ENCODE measurements around the gene TAGLN.

- TF ChIP-seq TAF1 (IDR thresholded peaks at IDR 0.05; ENCODE audit: borderline replicate concordance, low read depth, low read length) (no peak), RFX5 (IDR thresholded peaks at IDR 0.05; ENCODE audit: low read length) (no peak), REST (IDR thresholded peaks at IDR 0.05; ENCODE audit: low read depth, low read length) (no peak)
- TF ChIP-seq, protein P1, sequence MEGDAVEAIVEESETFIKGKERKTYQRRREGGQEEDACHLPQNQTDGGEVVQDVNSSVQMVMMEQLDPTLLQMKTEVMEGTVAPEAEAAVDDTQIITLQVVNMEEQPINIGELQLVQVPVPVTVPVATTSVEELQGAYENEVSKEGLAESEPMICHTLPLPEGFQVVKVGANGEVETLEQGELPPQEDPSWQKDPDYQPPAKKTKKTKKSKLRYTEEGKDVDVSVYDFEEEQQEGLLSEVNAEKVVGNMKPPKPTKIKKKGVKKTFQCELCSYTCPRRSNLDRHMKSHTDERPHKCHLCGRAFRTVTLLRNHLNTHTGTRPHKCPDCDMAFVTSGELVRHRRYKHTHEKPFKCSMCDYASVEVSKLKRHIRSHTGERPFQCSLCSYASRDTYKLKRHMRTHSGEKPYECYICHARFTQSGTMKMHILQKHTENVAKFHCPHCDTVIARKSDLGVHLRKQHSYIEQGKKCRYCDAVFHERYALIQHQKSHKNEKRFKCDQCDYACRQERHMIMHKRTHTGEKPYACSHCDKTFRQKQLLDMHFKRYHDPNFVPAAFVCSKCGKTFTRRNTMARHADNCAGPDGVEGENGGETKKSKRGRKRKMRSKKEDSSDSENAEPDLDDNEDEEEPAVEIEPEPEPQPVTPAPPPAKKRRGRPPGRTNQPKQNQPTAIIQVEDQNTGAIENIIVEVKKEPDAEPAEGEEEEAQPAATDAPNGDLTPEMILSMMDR (IDR thresholded peaks at IDR 0.05): no peak
Observed at GRCh38 chr11:117154468-117154867, 44.7 kb upstream of the TAGLN start.
